Right lobe of liver (tissue), 6 donors: Measurements from ENCODE around the gene SH2D5. TPM values are rescaled to one million over a fixed set of nuclear protein-coding genes. Genes with fewer than 3 reads are reported as not detected.
"Not testable (repeated sequence)": the region's sequence is repeated elsewhere in the genome, so short reads cannot be mapped to it uniquely, and the experiment has no call there.

Experiments used
- ATAC-seq, 4 donors: fragments of 200-7000 bp; cut with Tn5 transposase; one replicate each; pipeline ENCODE4 v1.9.1; 2020; ENCODE audit warnings: mild to moderate bottlenecking in 4 of 4, moderate library complexity in 4 of 4
- DNase-seq, 3 donors: peaks; one replicate each; pipeline ENCODE4 v3.0.0-alpha.2; 2020
- H3K27ac ChIP-seq, 3 donors: fragments of 200-600 bp; one replicate each; pipeline ENCODE4 v1.8.0; 2022
- H3K27me3 ChIP-seq, 2 donors: fragments of 200-600 bp; one replicate each; pipeline ENCODE4 v1.8.0; 2022
- H3K36me3 ChIP-seq, 4 donors: fragments of 200-600 bp; sonication (generic) in 1 of 4; one replicate each; pipeline versions ENCODE4 v1.5.1 to v1.8.0; 2017 to 2022; ENCODE audit warnings: control low read depth in 1 of 4
- H3K4me1 ChIP-seq, 4 donors: fragments of 200-600 bp; sonication (generic) in 1 of 4; one replicate each; pipeline versions ENCODE4 v1.5.1 to v1.8.0; 2017 to 2022; ENCODE audit warnings: control low read depth in 1 of 4
- H3K4me3 ChIP-seq, 3 donors: fragments of 200-600 bp; one replicate each; pipeline ENCODE4 v1.8.0; 2022
- H3K9me3 ChIP-seq, 4 donors: fragments of 200-600 bp; sonication (generic) in 1 of 4; one replicate each; pipeline versions ENCODE4 v1.5.1 to v1.8.0; 2017 to 2022; ENCODE audit warnings: control low read depth in 1 of 4
- POLR2A ChIP-seq: fragments of 450-650 bp; IDR thresholded peaks from one replicate; pipeline ENCODE4 v1.6.1; 2017; ENCODE audit warnings: antibody characterized with exemption, mild to moderate bottlenecking
- WGBS: methylation state at CpG from one replicate; pipeline ENCODE4 v1.1.6; 2018; ENCODE audit warnings: low coverage, low lambda C conversion rate; ENCODE audit not compliant: insufficient coverage; ENCODE audit errors: missing lambda C conversion rate; 5-methylcytosine and 5-hydroxymethylcytosine counted together
- intact Hi-C, 2 donors: fragments of 100-400 bp; cut with DNase I; formaldehyde crosslinking; loops; one replicate each; pipeline versions ENCODE4 v1.11.2 to v1.14.1; 2022
- total RNA-seq, 6 experiments: library from RNA; depleted of rRNA in 2 of 6; stranded (reverse); fragments of >200 nt in 2 of 6; fragmentation: NEBNext Ultra II Directional in 3 of 6; extraction: Animal tissue kit (Norgen Biotek cat#: 25700) in 3 of 6; gene quantifications; one replicate each; pipeline versions ENCODE4 v1.1.0 to v1.2.4, GENCODE V29; 2016 to 2023
- TF ChIP-seq, protein P1 (sequence below), 4 donors: fragments of 200-600 bp in 3 of 4; fragments of 450-650 bp in 1 of 4; IDR thresholded peaks; one replicate each; pipeline versions ENCODE4 v1.5.1 to v1.8.0; 2016 to 2022; ENCODE audit warnings: antibody characterized with exemption in 4 of 4, mild to moderate bottlenecking in 2 of 4
- donor health status: DM: no; HTN: yes; CAD: no.
- donor health status: DM: no; HTN: no; CAD: no.
- donor health status: DM: no; HTN: no; CAD: no.
- donor health status: DM: no; HTN: yes; CAD: no.
- donor health status: DM: no; HTN: yes; CAD: no.

SH2D5 gene
- total RNA-seq, 6 experiments from 2014 or later, result 0.80 to 1.8 (median 1.4) TPM; not detected in 3

DNA sequence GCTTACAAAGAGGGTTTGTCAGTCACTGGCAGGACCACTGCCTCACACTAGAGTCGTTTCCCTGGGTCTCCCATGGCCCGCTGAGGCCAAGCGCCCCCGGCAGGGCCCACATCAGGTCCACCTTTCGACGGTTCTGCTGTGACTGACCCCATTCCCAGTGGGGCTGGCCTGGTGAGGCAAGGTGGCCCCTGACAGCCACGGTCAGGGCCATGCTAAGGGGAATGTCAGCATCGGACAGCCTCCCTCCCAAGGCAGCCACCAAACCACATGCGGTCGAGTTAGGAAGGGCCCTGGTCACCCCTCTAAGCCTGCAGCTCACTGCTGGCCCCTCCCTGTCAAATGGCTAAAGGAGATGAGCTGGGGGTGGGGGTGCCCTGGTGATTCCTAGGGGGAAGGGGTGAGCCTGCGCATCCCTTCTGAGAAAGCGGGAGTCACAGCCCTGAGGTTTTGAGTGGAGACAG, 11.8 kb downstream of the SH2D5 start:
- ATAC-seq (no peak), DNase-seq (peak in 2 of 3 donors; percentile 8 to 31)
- Histone ChIP-seq H3K36me3 (no peaks in the 10 kb centered on the region), H3K9me3 (no peaks in the 10 kb centered on the region), H3K4me3 (no peak overlapping the region), H3K27me3 (no peaks in the 10 kb centered on the region), H3K4me1 (peaks cover 0 to 5% (median 0%) of the 10 kb centered on the region in 4 donors), H3K27ac (no peak overlapping the region)
- no CpG with 5 or more reads among the region's 12 CpGs for WGBS
- no peak for TF ChIP-seq POLR2A
- TF ChIP-seq, protein P1, sequence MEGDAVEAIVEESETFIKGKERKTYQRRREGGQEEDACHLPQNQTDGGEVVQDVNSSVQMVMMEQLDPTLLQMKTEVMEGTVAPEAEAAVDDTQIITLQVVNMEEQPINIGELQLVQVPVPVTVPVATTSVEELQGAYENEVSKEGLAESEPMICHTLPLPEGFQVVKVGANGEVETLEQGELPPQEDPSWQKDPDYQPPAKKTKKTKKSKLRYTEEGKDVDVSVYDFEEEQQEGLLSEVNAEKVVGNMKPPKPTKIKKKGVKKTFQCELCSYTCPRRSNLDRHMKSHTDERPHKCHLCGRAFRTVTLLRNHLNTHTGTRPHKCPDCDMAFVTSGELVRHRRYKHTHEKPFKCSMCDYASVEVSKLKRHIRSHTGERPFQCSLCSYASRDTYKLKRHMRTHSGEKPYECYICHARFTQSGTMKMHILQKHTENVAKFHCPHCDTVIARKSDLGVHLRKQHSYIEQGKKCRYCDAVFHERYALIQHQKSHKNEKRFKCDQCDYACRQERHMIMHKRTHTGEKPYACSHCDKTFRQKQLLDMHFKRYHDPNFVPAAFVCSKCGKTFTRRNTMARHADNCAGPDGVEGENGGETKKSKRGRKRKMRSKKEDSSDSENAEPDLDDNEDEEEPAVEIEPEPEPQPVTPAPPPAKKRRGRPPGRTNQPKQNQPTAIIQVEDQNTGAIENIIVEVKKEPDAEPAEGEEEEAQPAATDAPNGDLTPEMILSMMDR (IDR thresholded peaks at IDR 0.05), result no peak
- intact Hi-C loops, result no loop called here

DNA sequence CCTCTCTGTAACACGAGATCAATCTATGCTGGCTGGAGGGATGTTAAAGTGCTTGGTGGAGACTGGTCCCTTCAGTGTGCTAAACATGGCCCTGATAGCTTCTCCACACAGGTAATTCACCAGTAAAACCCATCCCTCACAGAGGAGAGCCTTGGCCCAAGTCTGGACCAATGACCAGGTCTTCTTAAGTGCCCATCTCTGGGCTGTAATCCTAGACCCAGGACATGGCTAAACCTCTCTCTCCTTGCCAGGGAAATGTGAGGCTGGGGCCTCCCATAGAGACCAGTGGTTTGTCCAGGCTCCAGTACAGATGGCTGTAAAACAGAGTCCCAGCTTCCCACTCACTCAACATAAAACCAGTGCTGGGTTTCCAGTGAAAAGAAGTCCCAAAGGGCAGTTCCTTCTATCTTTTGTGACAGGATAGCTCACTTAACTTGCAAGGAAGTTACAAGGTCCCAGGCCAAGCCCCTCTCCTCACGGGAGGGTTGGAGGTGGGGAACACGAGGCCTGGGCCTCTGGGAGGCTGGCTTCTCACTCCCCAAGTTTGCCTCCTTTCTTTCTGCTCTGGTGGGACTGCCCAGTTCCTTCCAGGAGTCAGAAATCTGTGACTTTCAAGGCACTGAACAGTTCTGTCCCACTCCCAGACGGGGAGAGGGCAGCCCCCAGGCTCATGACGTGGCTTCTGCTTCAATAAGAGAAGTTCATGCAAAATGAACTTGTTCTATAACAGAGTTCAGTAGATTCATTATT, 12.5 kb downstream of the SH2D5 start:
- Histone ChIP-seq H3K9me3 (no peaks in the 10 kb centered on the region), H3K36me3 (no peaks in the 10 kb centered on the region), H3K27me3 (no peaks in the 10 kb centered on the region), H3K4me3 (no peak overlapping the region), H3K27ac (no peak overlapping the region), H3K4me1 (peaks cover 0 to 5% (median 0%) of the 10 kb centered on the region in 4 donors)
- DNase-seq (peak in 1 of 3 donors; percentile 5), ATAC-seq (no peak)
- WGBS, result no CpG with 5 or more reads among the region's 5 CpGs
- intact Hi-C loops, result no loop called here
- no peak for TF ChIP-seq POLR2A
- TF ChIP-seq, protein P1 (IDR thresholded peaks at IDR 0.05), result no peak

DNA sequence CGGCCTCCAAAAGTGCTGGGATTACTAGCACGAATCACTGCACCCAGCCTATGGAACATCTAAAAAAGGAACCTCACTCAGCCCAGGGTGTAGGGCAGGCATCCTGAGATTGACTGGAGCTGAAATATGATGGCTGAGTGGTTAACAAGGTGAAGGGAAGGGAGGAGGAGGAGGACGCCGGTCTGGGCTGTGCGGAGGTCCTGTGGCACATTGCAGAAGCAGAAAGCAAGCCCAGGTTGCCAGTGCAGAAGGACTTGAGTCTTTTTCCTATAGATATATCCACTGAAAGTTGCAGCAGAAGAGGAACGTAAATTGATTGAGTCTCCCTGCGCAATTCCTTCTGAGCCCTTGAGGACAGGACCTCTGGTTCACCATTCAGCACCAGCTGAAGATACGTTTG, 13.2 kb downstream of the SH2D5 start:
- WGBS, result 90% methylated on average over 8 of the region's 8 CpGs
- ATAC-seq (no peak), DNase-seq (peak in 2 of 3 donors; percentile 9 to 20)
- H3K27me3 ChIP-seq, result no peaks in the 10 kb centered on the region
- no peak overlapping the region for H3K4me3 ChIP-seq
- H3K4me1 ChIP-seq, result peaks cover 0 to 5% (median 0%) of the 10 kb centered on the region in 4 donors
- H3K27ac ChIP-seq, result no peak overlapping the region
- intact Hi-C loops, result no loop called here
- H3K9me3 ChIP-seq, result no peaks in the 10 kb centered on the region
- no peaks in the 10 kb centered on the region for H3K36me3 ChIP-seq
- no peak for TF ChIP-seq POLR2A
- TF ChIP-seq, protein P1 (IDR thresholded peaks at IDR 0.05), result no peak

DNA sequence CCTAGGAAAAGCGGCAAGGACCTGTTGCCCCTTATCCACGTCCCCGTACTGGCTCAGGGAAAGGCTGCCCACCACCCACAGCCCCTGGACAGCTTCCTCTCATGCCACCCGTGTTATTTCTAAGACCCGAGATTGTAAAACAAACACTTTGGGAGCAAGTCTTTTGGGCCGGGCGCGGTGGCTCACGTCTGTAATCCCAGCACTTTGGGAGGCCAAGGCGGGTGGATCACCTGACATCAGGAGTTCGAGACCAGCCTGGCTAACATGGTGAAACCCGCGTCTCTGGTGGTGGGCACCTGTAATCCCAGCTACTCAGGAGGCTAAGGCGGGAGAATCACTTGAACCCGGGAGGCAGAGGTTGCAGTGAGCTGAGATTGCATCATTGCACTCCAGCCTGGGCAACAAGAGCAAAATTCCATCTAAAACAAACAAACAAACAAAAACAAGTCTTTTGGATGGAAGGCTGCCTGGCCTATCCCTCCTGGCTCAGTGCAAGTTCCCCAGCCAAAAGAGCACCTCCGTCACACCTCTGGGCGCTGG, 14.1 kb downstream of the SH2D5 start:
- DNase-seq, result peak in 2 of 3 donors; percentile 16 to 30
- intact Hi-C loops, H3K36me3 ChIP-seq, H3K27me3 ChIP-seq, H3K4me1 ChIP-seq, ATAC-seq, H3K9me3 ChIP-seq, H3K27ac ChIP-seq: not testable (repeated sequence)
- WGBS, result 65% methylated on average over 5 of the region's 17 CpGs
- peak overlapping the region in 2 of 3 donors; percentile 33 to 55 for H3K4me3 ChIP-seq
